GM19438 (cell line): ENCODE data around the gene ADAM17.
A peak's percentile ranks its signal among the peaks of the same experiment; 100 is the strongest.

Experiments used
- ATAC-seq: cut with Tn5 transposase; IDR thresholded peaks from one replicate; pipeline ENCODE4 v1.9.1; 2021; ENCODE audit warnings: low read depth; ENCODE audit not compliant: unreplicated experiment

ADAM17 gene

GRCh38 chr2:9474361-9475057 is 81.1 kb downstream of the ADAM17 start, which contains the start of gene IAH1:
TSS of gene IAH1 (plus strand) at chr2:9474551. CDS start at chr2:9474567, 16 bp downstream.
- peak; percentile 67 for ATAC-seq

- ATAC-seq = peak; percentile 29
These were observed 81.7 kb downstream of the ADAM17 start for GRCh38 chr2:9473985-9474360.

- no peak for ATAC-seq
These were observed 82.2 kb downstream of the ADAM17 start for GRCh38 chr2:9473308-9473984.

GRCh38 chr2:9472511-9472910 is 83.1 kb downstream of the ADAM17 start:
- ATAC-seq = no peak

- no peak for ATAC-seq
These were observed 84.4 kb downstream of the ADAM17 start for GRCh38 chr2:9471206-9471605.

GRCh38 chr2:9467687-9468086 is 87.9 kb downstream of the ADAM17 start:
- ATAC-seq = no peak

- no peak for ATAC-seq
These were observed 89.4 kb downstream of the ADAM17 start for GRCh38 chr2:9466147-9466683.

GRCh38 chr2:9465170-9465569 is 90.5 kb downstream of the ADAM17 start:
- no peak for ATAC-seq

- ATAC-seq = no peak
These were observed 92.0 kb downstream of the ADAM17 start for GRCh38 chr2:9463698-9464034.

GRCh38 chr2:9462886-9463697 is 92.5 kb downstream of the ADAM17 start:
- no peak for ATAC-seq

- ATAC-seq = no peak
These were observed 93.3 kb downstream of the ADAM17 start for GRCh38 chr2:9462313-9462712.

GRCh38 chr2:9461079-9461478 is 94.6 kb downstream of the ADAM17 start:
- no peak for ATAC-seq

GRCh38 chr2:9460441-9461017 is 95.1 kb downstream of the ADAM17 start:
- ATAC-seq = no peak

- no peak for ATAC-seq
These were observed 104.4 kb downstream of the ADAM17 start for GRCh38 chr2:9451231-9451630.

- no peak for ATAC-seq
These were observed 110.5 kb downstream of the ADAM17 start for GRCh38 chr2:9445089-9445488.

- no peak for ATAC-seq
These were observed 112.1 kb downstream of the ADAM17 start for GRCh38 chr2:9443526-9443925.

- ATAC-seq = no peak
These were observed 114.1 kb downstream of the ADAM17 start for GRCh38 chr2:9441556-9441955.

- no peak for ATAC-seq
These were observed 115.4 kb downstream of the ADAM17 start for GRCh38 chr2:9440058-9440727.

- no peak for ATAC-seq
These were observed 116.1 kb downstream of the ADAM17 start for GRCh38 chr2:9439536-9439935.
